Stimulated activated naive CD4-positive, alpha-beta T cell (primary cell): ENCODE measurements around the gene ZNF629.

ENCODE experiments used
- DNase-seq, 6 experiments: peaks; one replicate each; lab custom pipeline; 2025; lab: John Stamatoyannopoulos, UW

ZNF629 gene

GRCh38 chr16:30786115-30786935 lies 680 bp downstream of the ZNF629 start:
- no peak for DNase-seq

GRCh38 chr16:30785126-30786106 lies 1.6 kb downstream of the ZNF629 start:
- DNase-seq = no peak

GRCh38 chr16:30784215-30784614 lies 2.8 kb downstream of the ZNF629 start:
- no peak for DNase-seq

DNA sequence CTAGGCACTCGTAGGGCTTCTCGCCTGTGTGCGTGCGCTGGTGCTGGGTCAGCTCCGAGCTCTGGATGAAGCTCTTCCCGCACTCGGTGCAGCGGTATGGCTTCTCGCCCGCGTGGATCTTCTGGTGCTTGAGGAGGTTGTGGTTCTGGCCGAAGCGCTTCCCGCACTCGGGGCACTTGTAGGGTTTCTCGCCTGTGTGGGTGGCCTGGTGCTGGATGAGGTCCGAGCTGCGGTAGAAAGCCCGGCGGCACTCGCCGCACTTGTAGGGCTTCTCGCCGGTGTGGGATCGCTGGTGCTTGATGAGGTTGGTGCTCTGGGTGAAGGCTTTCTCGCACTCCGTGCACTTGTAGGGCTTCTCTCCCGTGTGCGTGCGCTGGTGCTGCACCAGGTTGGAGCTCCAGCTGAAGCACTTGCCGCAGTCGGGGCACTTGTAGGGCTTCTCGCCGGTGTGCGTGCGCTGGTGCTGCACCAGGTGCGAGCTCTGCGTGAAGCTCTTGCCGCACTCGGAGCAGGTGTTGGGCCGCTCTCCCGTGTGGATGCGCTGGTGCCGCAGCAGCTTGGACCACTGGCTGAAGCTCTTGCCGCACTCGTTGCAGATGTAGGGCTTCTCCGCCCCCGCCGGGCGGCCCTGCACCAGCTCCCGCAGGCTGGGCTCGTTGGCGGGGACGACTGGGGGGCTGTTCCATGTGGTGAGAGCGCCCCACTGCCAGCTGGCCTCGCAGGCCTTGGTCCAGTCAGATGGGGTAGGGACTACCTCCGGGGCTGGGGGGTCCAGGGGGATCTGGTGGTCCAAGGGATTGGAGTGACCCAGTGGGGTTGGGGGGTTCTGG lies 3.5 kb downstream of the ZNF629 start:
- no peak for DNase-seq

DNA sequence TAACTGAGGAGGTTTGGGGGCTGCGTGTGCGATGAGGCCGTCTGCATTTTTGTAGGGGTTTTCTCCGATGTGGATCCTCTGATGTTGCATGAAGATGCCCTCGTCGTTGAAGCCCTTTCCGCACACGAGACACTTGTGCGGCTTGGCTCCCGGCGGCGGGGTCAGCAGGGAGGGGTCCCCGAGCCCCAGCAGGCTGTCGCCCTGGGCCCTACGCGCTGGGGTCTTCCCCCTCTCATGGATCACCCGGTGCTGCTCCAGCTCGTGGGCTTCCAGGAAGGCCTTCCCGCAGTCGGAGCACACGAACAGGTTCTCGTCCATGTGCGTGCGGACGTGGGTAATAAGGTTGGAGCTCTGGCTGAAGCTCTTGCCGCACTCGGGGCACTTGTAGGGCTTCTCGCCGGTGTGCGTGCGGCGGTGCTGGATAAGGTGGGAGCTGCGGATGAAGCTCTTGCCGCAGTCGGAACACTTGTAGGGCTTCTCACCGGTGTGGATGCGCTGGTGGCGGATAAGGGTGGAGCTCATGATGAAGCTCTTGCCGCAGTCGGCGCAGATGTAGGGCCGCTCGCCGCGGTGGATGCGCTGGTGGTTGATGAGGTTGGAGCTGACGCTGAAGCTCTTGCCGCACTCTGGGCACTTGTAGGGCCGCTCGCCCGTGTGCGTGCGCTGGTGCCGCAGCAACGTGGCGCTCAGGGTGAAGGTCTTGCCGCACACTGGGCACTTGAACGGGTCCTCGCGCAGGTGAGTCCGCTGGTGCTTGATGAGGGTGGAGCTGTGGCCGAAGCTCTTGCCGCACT lies 4.3 kb downstream of the ZNF629 start:
- DNase-seq = no peak

DNA sequence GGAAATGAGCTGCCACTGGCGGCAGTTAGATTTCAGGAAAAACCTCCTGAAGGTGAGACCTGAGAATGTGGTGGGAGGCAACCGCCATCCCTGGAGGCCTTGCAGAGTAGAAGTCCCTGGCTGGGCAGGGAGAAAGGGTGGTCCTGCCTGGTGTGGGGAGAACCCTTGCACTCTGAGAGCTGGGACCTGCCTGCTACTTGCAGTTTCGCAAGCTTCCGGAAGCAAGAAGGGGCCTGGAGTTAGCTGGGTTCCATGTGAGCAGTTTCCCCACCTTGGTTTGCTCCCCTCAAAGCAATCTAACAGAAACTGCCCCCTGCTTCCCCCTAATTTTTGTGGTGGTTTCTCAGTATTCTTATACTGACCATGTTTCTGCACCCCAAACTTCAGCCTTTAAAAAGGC lies 6.5 kb downstream of the ZNF629 start:
- DNase-seq = no peak

DNA sequence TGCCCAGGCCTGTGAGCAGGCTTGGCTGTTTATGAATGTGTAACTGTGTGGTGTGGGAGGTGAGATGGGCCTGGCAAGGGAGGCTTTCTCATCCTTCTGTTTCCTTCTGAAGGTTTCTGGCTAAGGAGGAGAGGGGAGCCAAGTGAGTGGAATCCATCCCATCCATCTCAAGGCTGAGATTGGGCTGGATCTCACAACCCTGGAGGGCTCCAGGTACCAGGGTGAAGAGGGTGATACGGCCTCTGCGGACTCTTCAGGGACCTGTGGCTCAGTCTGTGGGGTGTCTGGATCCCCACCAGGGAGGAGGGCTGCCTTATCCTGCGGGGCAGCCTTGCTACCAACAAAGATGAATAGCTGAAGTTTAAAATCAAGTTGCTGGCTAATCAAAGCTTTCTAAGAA lies 7.0 kb downstream of the ZNF629 start:
- no peak for DNase-seq

- DNase-seq = no peak
Observed at GRCh38 chr16:30779596-30779995, 7.4 kb downstream of the ZNF629 start.

- no peak for DNase-seq
Observed at GRCh38 chr16:30778549-30779244, 8.3 kb downstream of the ZNF629 start.

DNA sequence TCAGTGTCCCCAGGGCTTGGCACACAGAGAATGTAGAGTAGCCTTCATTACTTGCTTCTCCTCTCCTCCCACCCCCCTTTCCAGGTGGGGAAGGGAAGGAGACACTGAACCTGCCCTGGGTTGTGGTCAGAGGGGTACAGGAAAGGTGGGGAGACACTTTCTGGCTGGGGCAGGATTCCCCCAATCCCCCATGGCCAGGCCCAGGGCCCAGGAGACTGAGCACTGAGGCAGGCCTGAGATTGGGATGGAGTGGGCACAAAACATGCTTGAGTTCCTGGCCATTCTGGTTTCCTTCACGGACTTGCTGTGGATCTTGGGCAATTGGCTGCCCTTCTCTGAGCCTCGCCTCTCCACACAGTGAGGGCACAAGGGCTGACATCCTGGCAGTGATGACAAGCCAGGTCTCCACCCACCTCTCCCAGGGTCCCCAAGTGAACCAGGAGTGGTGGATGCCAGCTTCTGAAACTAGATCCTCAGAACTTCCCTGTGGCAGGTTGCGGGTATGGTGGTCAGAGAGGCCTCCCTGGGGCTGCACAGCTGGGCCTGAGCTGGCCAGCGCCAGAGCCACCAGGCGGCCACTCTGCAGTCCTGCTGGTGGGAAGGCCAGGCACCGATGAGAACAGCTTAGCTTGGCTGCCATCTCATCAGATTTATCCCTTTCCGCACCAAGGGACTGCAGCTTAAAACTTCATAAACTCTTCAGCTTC lies 9.3 kb downstream of the ZNF629 start:
- no peak for DNase-seq

DNA sequence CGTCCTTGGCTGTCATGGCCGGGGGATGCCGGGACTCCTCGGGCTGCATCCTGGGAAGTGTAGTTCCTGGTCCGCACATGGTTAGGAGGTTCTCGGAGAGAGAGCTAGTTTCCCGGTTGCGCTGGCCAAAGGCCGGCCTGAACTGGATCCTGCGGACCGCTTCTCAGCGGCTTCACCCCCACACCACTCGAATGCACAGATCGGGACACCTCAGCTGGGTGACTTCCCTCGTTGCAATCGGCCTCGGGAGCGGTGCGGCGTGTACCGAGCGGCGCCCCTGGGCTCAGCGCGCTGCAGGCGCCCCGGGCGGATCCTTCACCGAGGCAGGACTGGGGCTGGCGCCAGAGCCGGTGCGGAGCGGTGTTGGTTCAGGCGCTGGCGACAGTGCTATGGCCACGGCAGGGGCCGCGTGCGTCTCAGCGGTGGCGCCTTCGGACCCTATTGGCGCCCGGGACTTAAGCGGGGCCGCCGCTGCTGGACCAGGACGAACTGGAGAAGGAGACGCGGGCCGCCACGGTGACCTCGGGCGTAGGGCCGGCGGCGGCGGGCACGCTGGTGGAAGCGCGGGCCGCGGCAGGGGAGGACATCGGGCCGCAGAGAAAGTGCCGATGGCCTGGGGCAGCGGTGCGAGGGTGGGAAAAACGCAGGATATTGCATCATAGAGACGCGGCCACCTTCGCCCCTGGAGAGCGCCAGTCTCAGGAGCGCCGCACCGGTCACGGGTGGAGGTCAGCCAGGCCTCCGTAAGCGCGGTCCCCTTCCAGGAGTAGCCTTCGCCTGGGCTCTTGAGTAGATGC lies 11.4 kb downstream of the ZNF629 start:
- DNase-seq = peak in 5 of 6 experiments; percentile 33 to 69 (median 43)

DNA sequence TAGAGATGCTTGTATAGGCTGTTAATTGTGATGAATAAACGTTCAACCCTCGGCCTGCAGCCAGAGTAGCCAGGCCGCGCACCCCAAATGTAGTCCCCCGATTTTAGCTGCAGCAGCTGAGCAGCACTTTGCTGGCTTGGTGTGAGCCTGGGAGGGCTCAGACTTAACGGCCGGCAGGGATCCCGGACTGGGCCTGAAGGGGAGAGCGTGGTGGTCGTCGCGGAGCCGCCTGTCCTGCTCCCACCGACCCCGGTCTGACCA lies 11.9 kb downstream of the ZNF629 start:
- no peak for DNase-seq

- DNase-seq = no peak
Observed at GRCh38 chr16:30774367-30775130, 12.5 kb downstream of the ZNF629 start.

- DNase-seq = no peak
Observed at GRCh38 chr16:30773826-30774225, 13.2 kb downstream of the ZNF629 start.

- no peak for DNase-seq
Observed at GRCh38 chr16:30771726-30772125, 15.3 kb downstream of the ZNF629 start.

DNA sequence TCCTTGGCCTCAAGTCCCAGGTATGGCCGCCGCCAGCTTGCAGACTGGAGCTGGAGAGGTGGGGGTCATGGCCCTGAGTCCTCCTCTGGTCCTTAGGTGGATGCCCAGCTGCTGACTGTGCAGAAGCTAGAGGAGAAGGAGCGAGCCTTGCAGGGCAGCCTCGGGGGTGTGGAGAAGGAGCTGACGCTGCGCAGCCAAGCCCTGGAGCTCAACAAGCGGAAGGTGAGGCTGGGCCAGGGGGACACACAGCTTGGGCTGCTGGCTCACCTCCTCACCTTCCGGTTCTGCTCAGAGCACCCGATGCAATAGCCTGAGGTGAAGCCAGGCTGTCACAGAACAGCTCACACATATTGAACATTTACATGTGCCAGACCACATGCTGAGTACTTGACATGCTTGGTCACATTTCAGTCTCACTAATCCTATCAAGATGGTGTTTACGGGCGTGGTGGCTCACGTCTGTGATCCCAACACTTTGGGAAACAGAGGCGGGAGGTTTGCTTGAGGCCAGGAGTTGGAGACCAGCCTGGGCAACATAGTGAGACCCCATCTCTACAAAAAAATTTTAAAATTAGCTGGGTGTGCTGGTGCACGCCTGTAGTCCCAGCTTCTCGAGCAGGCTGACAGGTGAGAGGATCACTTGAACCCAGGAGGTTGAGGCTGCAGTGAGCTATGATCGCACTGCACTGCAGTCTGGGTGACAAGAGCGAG lies 17.5 kb downstream of the ZNF629 start:
- DNase-seq = no peak

- no peak for DNase-seq
Observed at GRCh38 chr16:30768583-30769181, 18.3 kb downstream of the ZNF629 start.
